NCI-H446 treated with DMSO at 0.1 percent for 48 hours (cell line): Measurements from ENCODE around the gene ARHGAP15.
A peak's percentile ranks its signal among the peaks of the same experiment; 100 is the strongest.

ENCODE experiments used
- DNase-seq: peaks from one replicate; lab custom pipeline; 2025; lab: John Stamatoyannopoulos, UW

ARHGAP15 gene

GRCh38 chr2:143144813-143145455 is 15.7 kb downstream of the ARHGAP15 start:
- no peak for DNase-seq

- DNase-seq, result no peak
These were observed 17.1 kb downstream of the ARHGAP15 start for GRCh38 chr2:143146366-143146765.

GRCh38 chr2:143146815-143147530 is 17.8 kb downstream of the ARHGAP15 start:
- no peak for DNase-seq

GRCh38 chr2:143148011-143148410 is 18.8 kb downstream of the ARHGAP15 start:
- no peak for DNase-seq

GRCh38 chr2:143148757-143149156 is 19.5 kb downstream of the ARHGAP15 start:
- no peak for DNase-seq

- DNase-seq, result no peak
These were observed 21.1 kb downstream of the ARHGAP15 start for GRCh38 chr2:143150287-143150686.

- no peak for DNase-seq
These were observed 22.0 kb downstream of the ARHGAP15 start for GRCh38 chr2:143151111-143151752.

GRCh38 chr2:143152219-143152618 is 23.0 kb downstream of the ARHGAP15 start:
- DNase-seq, result no peak

GRCh38 chr2:143152637-143153036 is 23.4 kb downstream of the ARHGAP15 start:
- DNase-seq, result no peak

- DNase-seq, result no peak
These were observed 26.4 kb downstream of the ARHGAP15 start for GRCh38 chr2:143155661-143156060.

- no peak for DNase-seq
These were observed 27.8 kb downstream of the ARHGAP15 start for GRCh38 chr2:143157001-143157400.

GRCh38 chr2:143157418-143157817 is 28.2 kb downstream of the ARHGAP15 start:
- DNase-seq, result peak; percentile 15

- DNase-seq, result no peak
These were observed 28.9 kb downstream of the ARHGAP15 start for GRCh38 chr2:143158098-143158497.

- no peak for DNase-seq
These were observed 29.6 kb downstream of the ARHGAP15 start for GRCh38 chr2:143158551-143159485.

- DNase-seq, result peak; percentile 5
These were observed 30.2 kb downstream of the ARHGAP15 start for GRCh38 chr2:143159486-143159840.

GRCh38 chr2:143160732-143161707 is 31.8 kb downstream of the ARHGAP15 start:
- peak; percentile 28 for DNase-seq

- DNase-seq, result peak; percentile 75
These were observed 33.1 kb downstream of the ARHGAP15 start for GRCh38 chr2:143162123-143162837.

- DNase-seq, result peak; percentile 11
These were observed 33.8 kb downstream of the ARHGAP15 start for GRCh38 chr2:143162997-143163396.

GRCh38 chr2:143163499-143163898 is 34.3 kb downstream of the ARHGAP15 start:
- peak; percentile 5 for DNase-seq

GRCh38 chr2:143165291-143165690 is 36.1 kb downstream of the ARHGAP15 start:
- no peak for DNase-seq
